ENCODE data around the gene KMT2B. TPM values are rescaled to one million over a fixed set of nuclear protein-coding genes. Genes with fewer than 3 reads are reported as not detected.
"Not testable (repeated sequence)": the region's sequence is repeated elsewhere in the genome, so short reads cannot be mapped to it uniquely, and the experiment has no call there.

Gene KMT2B
- polyA plus RNA-seq, 1 donor from 2014 or later = 2.7 TPM

DNA sequence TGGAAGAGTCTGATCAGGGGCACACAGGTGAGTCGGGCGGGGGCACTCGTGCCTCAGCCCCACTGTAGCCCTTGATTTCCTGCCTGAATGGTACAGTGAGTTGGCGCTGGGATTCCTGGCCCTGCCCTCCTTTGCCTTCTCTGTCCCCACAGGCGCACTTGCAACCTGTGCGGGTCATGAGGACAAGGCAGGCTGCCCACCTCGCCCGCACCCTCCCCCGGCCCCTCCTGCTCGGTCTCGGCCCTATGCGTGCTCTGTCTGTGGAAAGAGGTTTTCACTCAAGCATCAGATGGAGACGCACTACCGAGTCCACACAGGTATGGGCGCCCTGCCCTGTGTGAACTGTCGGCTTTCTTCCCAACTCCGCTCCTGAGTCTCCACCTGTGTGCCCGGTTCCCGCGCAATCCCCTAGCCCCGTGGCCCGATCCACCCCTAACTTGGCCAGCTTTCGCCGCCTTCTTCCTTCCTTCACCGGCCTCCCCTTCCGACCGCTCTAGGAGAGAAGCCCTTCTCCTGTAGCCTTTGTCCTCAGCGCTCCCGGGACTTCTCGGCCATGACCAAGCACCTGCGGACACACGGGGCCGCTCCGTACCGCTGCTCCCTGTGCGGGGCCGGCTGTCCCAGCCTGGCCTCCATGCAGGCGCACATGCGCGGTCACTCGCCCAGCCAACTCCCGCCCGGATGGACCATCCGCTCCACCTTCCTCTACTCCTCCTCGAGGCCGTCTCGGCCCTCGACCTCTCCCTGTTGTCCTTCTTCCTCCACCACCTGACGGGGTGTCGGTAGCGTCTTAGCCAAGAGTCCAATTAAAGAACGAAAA lies 1.6 kb upstream of the KMT2B start:
- H3K36me3 Mint-ChIP-seq = no peaks in the 10 kb centered on the region
- H3K4me3 Mint-ChIP-seq = peak overlapping the region; percentile 79 to 99 (median 95)
- peaks cover 33 to 56% (median 40%) of the 10 kb centered on the region in 3 donors for H3K4me1 Mint-ChIP-seq
- H3K27me3 Mint-ChIP-seq = no peaks in the 10 kb centered on the region
- H3K27ac Mint-ChIP-seq = peak overlapping the region; percentile 90 to 98 (median 97)
- no peaks in the 10 kb centered on the region for H3K9me3 Mint-ChIP-seq

DNA sequence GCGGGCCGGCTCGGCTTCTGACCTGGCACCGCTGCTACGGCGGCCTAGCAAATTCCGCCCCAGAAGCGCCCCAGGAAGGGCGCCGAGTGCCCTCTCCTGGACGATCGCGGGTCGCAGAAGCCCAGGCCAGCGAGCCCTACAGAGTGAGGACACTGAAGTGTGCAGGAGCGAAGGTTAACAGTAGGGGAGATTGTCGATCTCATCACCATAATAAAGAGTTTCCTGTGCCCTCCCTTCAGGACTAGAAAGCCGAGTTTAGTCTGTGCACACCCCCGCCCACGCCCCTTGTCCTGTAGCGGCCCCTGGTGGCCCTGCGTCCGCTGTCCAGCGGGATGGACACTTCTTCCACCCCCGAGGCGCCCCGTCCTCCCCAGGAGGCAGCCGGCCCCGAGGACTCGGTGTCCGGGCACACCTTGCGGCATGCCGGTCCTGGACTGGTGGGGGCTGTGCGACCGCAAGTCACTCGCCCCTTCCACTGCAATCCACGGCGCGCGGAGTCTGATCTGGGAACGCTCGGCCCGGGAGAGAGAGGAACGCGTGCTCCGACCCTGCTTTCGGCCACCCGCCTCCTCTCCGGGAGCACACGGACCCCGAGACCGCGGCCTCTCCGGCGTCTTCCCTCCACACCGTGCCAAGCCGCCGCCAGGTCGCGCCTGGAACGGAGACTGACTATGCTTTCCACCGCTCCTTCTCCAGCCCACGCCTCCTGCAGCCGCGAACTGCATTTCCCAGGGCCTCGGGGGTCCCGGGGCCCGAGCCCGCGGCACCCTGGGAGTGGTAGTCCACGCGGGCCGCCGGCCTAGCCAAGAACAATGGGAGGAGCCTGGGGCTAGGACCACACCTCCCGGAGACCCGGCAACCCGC lies 770 bp upstream of the KMT2B start:
- peak overlapping the region; percentile 90 to 98 (median 97) for H3K27ac Mint-ChIP-seq
- H3K4me1 Mint-ChIP-seq = peaks cover 29 to 51% (median 35%) of the 10 kb centered on the region in 3 donors
- peak overlapping the region; percentile 79 to 99 (median 95) for H3K4me3 Mint-ChIP-seq
- H3K9me3 Mint-ChIP-seq = no peaks in the 10 kb centered on the region
- no peaks in the 10 kb centered on the region for H3K36me3 Mint-ChIP-seq
- H3K27me3 Mint-ChIP-seq = no peaks in the 10 kb centered on the region

DNA sequence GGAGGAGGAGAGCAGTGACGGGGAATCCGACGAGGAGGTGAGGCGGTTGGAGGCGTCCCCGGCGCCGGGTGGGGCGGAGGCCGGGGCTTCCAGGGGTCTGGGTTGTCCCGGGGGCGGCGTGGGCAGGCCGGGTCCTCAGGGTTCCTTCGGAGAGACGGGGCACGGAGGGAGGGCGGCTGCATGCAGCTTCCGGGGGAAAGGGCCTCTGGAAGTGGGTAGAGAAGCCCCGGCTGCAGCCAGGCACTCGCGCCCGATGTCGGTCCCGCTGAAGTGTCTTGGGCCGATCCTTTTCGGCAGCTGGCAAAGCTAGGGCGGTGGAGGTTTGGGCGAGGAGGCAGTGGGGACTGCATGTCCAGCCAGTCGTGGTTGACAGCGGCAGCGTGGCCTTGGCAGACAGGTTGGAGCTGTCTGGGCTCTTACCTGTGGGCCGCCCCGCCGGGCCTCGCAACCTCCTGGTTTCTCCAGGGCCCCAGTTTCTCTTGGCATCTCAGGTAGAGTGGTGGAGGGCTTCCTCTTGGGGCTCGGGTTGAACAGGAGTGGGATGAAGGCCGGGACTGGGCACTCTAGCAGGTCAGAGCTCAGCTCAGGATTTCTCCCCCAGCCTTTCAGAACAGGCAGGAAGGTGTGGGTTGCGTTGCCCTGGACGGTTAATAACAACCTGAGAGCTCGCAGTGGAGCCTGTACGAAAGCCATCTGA lies 690 bp downstream of the KMT2B start:
- Mint-ChIP-seq H3K9me3 (no peaks in the 10 kb centered on the region), H3K36me3 (no peaks in the 10 kb centered on the region), H3K27ac (peak overlapping the region; percentile 76 to 88 (median 83)), H3K4me1 (peaks cover 22 to 37% (median 25%) of the 10 kb centered on the region in 3 donors), H3K27me3 (no peaks in the 10 kb centered on the region), H3K4me3 (peak overlapping the region; percentile 85 to 96 (median 92))

DNA sequence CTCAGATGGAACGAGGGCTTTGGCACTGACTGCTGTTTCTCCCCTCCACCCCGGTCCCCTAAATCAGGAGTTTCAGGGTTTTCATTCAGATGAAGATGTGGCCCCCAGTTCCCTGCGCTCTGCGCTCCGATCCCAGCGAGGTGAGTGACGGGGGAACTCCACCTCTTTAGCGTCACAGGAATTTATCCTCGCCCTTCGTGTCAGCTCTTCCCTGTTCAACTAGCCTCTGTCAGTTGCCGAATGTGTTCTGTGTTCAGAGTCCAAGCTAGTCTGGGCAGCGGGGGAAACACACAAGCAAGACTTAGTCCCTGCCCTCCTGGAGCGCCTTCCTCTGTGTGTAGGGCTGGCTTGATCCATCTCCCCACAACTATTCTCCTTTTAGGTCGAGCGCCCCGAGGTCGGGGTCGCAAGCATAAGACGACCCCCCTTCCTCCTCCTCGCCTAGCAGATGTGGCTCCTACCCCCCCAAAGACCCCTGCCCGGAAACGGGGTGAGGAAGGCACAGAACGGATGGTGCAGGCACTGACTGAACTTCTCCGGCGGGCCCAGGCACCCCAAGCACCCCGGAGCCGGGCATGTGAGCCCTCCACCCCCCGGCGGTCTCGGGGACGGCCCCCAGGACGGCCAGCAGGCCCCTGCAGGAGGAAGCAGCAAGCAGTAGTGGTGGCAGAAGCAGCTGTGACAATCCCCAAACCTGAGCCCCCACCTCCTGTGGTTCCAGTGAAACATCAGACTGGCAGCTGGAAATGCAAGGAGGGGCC lies 1.8 kb downstream of the KMT2B start:
- H3K9me3 Mint-ChIP-seq = no peaks in the 10 kb centered on the region
- H3K36me3 Mint-ChIP-seq = no peaks in the 10 kb centered on the region
- H3K4me1 Mint-ChIP-seq = peaks cover 11 to 27% (median 19%) of the 10 kb centered on the region in 3 donors
- H3K27ac Mint-ChIP-seq = peak overlapping the region in 1 of 3 donors; percentile 88
- H3K4me3 Mint-ChIP-seq = peak overlapping the region; percentile 85 to 96 (median 92)
- H3K27me3 Mint-ChIP-seq = no peaks in the 10 kb centered on the region

DNA sequence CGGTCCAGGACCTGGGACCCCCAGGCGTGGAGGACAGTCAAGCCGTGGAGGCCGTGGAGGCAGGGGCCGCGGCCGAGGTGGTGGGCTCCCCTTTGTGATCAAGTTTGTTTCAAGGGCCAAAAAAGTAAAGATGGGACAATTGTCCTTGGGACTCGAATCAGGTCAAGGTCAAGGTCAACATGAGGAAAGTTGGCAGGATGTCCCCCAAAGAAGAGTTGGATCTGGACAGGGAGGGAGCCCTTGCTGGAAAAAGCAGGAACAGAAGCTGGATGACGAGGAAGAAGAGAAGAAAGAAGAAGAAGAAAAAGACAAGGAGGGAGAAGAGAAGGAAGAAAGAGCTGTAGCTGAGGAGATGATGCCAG lies 2.3 kb downstream of the KMT2B start:
- H3K9me3 Mint-ChIP-seq = no peaks in the 10 kb centered on the region
- peaks cover 9 to 23% (median 16%) of the 10 kb centered on the region in 3 donors for H3K4me1 Mint-ChIP-seq
- H3K4me3 Mint-ChIP-seq = peak overlapping the region in 1 of 4 donors; percentile 42
- no peak overlapping the region for H3K27ac Mint-ChIP-seq
- H3K36me3 Mint-ChIP-seq = no peaks in the 10 kb centered on the region
- H3K27me3 Mint-ChIP-seq = no peaks in the 10 kb centered on the region

DNA sequence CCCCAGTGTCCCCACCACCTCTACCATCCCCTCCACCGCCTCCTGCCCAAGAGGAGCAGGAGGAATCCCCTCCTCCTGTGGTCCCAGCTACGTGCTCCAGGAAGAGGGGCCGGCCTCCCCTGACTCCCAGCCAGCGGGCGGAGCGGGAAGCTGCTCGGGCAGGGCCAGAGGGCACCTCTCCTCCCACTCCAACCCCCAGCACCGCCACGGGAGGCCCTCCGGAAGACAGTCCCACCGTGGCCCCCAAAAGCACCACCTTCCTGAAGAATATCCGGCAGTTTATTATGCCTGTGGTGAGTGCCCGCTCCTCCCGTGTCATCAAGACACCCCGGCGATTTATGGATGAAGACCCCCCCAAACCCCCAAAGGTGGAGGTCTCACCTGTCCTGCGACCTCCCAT lies 2.8 kb downstream of the KMT2B start:
- Mint-ChIP-seq H3K4me1 (peaks cover 9 to 22% (median 13%) of the 10 kb centered on the region in 3 donors), H3K36me3 (no peaks in the 10 kb centered on the region), H3K4me3 (peak overlapping the region in 1 of 4 donors; percentile 42), H3K27me3 (no peaks in the 10 kb centered on the region), H3K9me3 (no peaks in the 10 kb centered on the region), H3K27ac (no peak overlapping the region)

DNA sequence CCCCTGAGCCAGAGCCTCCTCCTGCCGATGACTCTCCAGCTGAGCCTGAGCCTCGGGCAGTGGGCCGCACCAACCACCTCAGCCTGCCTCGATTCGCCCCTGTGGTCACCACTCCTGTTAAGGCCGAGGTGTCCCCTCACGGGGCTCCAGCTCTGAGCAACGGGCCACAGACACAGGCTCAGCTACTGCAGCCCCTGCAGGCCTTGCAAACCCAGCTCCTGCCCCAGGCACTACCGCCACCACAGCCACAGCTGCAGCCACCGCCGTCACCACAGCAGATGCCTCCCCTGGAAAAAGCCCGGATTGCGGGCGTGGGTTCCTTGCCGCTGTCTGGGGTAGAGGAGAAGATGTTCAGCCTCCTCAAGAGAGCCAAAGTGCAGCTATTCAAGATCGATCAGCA lies 3.6 kb downstream of the KMT2B start:
- Mint-ChIP-seq H3K27me3 (no peaks in the 10 kb centered on the region), H3K4me1 (peaks cover 5 to 15% (median 7%) of the 10 kb centered on the region in 3 donors), H3K27ac (no peak overlapping the region), H3K9me3 (no peaks in the 10 kb centered on the region), H3K4me3 (peak overlapping the region in 3 of 4 donors; percentile 17 to 27 (median 25)), H3K36me3 (peaks cover 1% of the 10 kb centered on the region)

DNA sequence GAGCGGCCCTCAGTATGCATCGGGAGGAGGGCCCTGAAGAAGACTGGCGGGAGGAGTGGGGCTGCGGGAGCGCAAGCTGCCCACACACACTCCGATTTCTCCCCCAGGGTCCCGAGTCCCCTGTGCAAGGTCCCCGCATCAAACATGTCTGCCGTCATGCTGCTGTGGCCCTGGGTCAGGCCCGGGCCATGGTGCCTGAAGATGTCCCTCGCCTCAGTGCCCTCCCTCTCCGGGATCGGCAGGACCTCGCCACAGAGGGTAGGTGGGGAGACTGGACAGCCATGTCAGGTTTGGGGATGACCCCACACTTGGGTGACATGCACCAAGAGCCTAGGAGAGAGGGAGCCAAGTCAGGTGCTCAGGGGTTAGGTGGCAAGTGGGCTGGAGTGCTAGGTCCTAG lies 4.7 kb downstream of the KMT2B start:
- Mint-ChIP-seq H3K27me3 (no peaks in the 10 kb centered on the region), H3K36me3 (peaks cover 1% of the 10 kb centered on the region), H3K4me1 (peaks cover 0 to 10% (median 5%) of the 10 kb centered on the region in 3 donors), H3K27ac (no peak overlapping the region), H3K4me3 (peak overlapping the region in 1 of 4 donors; percentile 9), H3K9me3 (no peaks in the 10 kb centered on the region)

DNA sequence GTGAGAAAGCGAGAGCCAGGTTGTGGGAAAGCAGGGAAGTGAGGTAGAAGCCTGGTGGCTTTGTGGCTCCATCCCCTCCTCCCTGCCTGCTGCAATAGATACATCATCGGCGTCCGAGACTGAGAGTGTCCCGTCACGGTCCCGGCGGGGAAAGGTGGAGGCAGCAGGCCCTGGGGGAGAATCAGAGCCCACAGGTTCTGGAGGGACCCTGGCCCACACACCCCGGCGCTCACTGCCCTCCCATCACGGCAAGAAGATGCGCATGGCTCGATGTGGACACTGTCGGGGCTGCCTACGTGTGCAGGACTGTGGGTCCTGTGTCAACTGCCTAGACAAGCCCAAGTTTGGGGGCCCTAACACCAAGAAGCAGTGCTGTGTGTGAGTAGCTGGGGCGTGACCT lies 5.1 kb downstream of the KMT2B start:
- H3K9me3 Mint-ChIP-seq = no peaks in the 10 kb centered on the region
- H3K36me3 Mint-ChIP-seq = peaks cover 4% of the 10 kb centered on the region
- H3K27me3 Mint-ChIP-seq = no peaks in the 10 kb centered on the region
- no peak overlapping the region for H3K4me3 Mint-ChIP-seq
- H3K4me1 Mint-ChIP-seq = peaks cover 0 to 10% (median 5%) of the 10 kb centered on the region in 3 donors
- H3K27ac Mint-ChIP-seq = no peak overlapping the region

DNA sequence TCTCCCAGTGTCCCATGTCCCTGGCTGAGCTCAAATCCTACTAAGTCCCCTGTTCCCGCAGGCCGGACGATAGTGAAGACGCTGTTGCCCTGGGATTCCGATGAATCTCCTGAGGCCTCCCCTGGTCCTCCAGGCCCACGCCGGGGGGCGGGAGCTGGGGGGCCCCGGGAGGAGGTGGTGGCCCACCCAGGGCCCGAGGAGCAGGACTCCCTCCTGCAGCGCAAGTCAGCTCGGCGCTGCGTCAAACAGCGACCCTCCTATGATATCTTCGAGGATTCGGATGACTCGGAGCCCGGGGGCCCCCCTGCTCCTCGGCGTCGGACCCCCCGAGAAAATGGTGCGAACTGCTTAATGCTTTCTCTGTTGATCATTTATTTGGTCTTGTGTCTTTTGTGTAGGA lies 5.9 kb downstream of the KMT2B start:
- Mint-ChIP-seq H3K36me3 (peaks cover 4% of the 10 kb centered on the region), H3K9me3 (no peaks in the 10 kb centered on the region), H3K27me3 (no peaks in the 10 kb centered on the region), H3K4me3 (peak overlapping the region in 2 of 4 donors; percentile 21 to 57), H3K4me1 (peaks cover 0 to 10% (median 5%) of the 10 kb centered on the region in 3 donors), H3K27ac (no peak overlapping the region)

DNA sequence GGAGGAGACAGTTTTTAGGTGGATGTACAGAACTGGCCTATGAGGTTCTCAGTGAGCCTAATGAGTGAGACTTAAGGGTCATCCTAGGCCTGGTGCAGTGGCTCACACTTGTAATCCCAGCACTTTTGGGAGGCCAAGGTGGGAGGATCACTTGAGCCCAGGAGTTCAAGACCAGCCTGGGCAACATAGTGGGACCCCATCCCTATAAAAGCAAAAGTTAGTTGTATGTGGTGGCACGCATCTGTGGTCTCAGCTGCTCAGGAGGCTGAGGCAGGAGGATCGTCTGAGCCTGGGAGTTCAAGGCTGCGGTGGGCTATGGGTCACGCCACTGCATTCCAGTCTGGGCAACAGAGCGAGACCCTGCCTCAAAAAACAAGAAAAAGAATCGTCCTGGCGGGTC lies 6.3 kb downstream of the KMT2B start:
- H3K27ac Mint-ChIP-seq, H3K4me1 Mint-ChIP-seq, H3K27me3 Mint-ChIP-seq, H3K9me3 Mint-ChIP-seq, H3K36me3 Mint-ChIP-seq: not testable (repeated sequence)
- H3K4me3 Mint-ChIP-seq = peak overlapping the region in 1 of 4 donors; percentile 57

DNA sequence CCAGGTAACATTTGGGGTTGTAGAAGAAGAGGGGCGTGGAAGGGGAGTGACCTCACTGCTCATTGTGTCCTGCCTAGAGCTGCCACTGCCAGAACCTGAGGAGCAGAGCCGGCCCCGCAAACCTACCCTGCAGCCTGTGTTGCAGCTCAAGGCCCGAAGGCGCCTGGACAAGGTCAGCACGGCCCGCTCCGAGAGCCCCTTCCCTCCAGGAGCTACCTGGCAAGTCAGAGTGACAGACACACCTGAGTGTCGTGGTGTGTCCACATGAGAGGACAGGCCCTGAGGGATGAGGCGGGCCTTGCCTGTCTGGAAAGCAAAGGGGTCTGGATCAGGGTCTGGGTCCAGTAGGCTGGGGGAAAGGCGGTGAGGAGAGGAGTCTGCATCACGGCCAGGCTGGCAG lies 6.8 kb downstream of the KMT2B start:
- Mint-ChIP-seq H3K27me3 (no peaks in the 10 kb centered on the region), H3K4me3 (peak overlapping the region in 1 of 4 donors; percentile 57), H3K36me3 (peaks cover 4% of the 10 kb centered on the region), H3K9me3 (no peaks in the 10 kb centered on the region), H3K4me1 (peaks cover 0 to 2% (median 2%) of the 10 kb centered on the region in 3 donors), H3K27ac (no peak overlapping the region)

DNA sequence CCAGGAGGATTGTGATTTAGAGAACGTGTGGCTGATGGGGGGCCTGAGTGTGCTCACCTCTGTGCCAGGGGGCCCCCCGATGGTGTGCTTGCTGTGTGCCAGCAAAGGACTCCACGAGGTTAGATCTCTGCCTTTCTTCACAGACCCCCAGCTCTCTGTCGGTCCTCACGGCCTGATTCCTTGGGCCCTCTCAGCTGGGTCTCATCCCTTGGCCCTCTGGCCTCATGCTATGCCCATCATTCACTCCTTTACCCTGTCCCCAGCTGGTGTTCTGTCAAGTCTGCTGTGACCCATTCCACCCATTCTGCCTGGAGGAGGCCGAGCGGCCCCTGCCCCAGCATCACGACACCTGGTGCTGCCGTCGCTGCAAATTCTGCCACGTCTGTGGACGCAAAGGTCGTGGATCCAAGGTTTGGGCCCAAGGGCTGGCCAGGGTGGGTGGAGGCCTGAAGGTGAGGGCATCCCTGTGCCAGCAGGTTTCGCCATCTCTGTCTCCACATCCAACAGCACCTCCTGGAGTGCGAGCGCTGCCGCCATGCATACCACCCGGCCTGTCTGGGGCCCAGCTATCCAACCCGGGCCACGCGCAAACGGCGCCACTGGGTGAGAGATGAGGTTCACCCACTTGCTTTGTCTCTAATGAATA lies 7.5 kb downstream of the KMT2B start:
- Mint-ChIP-seq H3K4me3 (no peak overlapping the region), H3K27ac (peak overlapping the region in 1 of 3 donors; percentile 48), H3K36me3 (peaks cover 4% of the 10 kb centered on the region), H3K27me3 (no peaks in the 10 kb centered on the region), H3K4me1 (peaks cover 0 to 1% (median 0%) of the 10 kb centered on the region in 3 donors), H3K9me3 (no peaks in the 10 kb centered on the region)

All from IgD-negative memory B cell (primary cell).